Measurements from ENCODE around the gene GNAO1.

- TF ChIP-seq CTCF (IDR thresholded peaks at IDR 0.05) (no peak), POLR2A (IDR thresholded peaks at IDR 0.05) (no peak)
Observed at GRCh38 chr16:56318827-56319140, 127.5 kb downstream of the GNAO1 start.
